GM12878 (cell line): ENCODE measurements around the gene HLA-DRA. TPM values are rescaled to one million over a fixed set of nuclear protein-coding genes. Genes with fewer than 3 reads are reported as not detected.

ENCODE experiments used
- ATAC-seq: fragments of 200-7000 bp; cut with Tn5 transposase; 3 replicates; pipeline ENCODE4 v1.9.1; 2020; ENCODE audit warnings: mild to moderate bottlenecking, moderate library complexity
- BruUV-seq: library from RNA; stranded (reverse); fragments of 400-500 nt; replicated peaks from 2 replicates; lab custom pipeline; 2021; lab: Mats Ljungman, UMichigan
- CTCF ChIA-PET: fragments of 300-600 bp; sonication (Branson Sonifier 250); formaldehyde crosslinking; extraction: SDS; loops from one replicate; lab custom pipeline; 2021; ENCODE audit warnings: inconsistent platforms; lab: Yijun Ruan, JAX
- POLR2A ChIA-PET: fragments of 350-600 bp; formaldehyde crosslinking; extraction: SDS; loops from one replicate; lab custom pipeline; 2021; ENCODE audit warnings: inconsistent platforms; lab: Charles Lee
- RAD21 ChIA-PET: fragments of 300-600 bp; sonication (Branson Sonifier 250); formaldehyde crosslinking; loops from one replicate; lab custom pipeline; 2023; ENCODE audit warnings: antibody characterized with exemption; ENCODE audit not compliant: unreplicated experiment; lab: Charles Lee
- SMC1A ChIA-PET: fragments of 300-600 bp; sonication (Branson Sonifier 250); formaldehyde crosslinking; loops from one replicate; lab custom pipeline; 2023; ENCODE audit not compliant: unreplicated experiment, uncharacterized antibody; lab: Charles Lee
- DNase-seq: peaks from one replicate; pipeline ENCODE4 v3.0.0-alpha.2; 2011; ENCODE audit warnings: low read depth, low spot score
- FAIRE-seq: peaks from 3 replicates; lab custom pipeline; 2011; peaks lifted over from hg19 to GRCh38; lab: Jason Lieb, UNC
- H2AFZ ChIP-seq: 2 replicates; pipeline ENCODE4 v1.6.0; 2011; ENCODE audit warnings: low read depth, low read length, control low read depth; ENCODE audit not compliant: control insufficient read depth
- H3K27ac ChIP-seq: 2 replicates; pipeline ENCODE4 v1.5.1; 2011; ENCODE audit warnings: control low read depth; ENCODE audit not compliant: control insufficient read depth, insufficient read depth
- H3K27me3 ChIP-seq, 2 experiments: replicated peaks in 1 of 2; 2 replicates each; pipeline versions ENCODE4 v1.6.0 to v1.6.1; 2011; ENCODE audit warnings: low read length in 1 of 2; ENCODE audit not compliant: control insufficient read depth in 2 of 2, insufficient read depth in 2 of 2
- H3K36me3 ChIP-seq, 2 experiments: 2 replicates each; pipeline ENCODE4 v1.5.1; 2011; ENCODE audit warnings: low read length in 1 of 2; ENCODE audit not compliant: control insufficient read depth in 2 of 2, insufficient read depth in 2 of 2
- H3K4me1 ChIP-seq: 2 replicates; pipeline ENCODE4 v1.6.1; 2011; ENCODE audit warnings: mild to moderate bottlenecking, low read length, moderate library complexity, mixed read lengths; ENCODE audit not compliant: control insufficient read depth, insufficient read depth
- H3K4me2 ChIP-seq: 2 replicates; pipeline ENCODE4 v1.6.0; 2011; ENCODE audit warnings: control low read depth; ENCODE audit not compliant: control insufficient read depth, insufficient read depth
- H3K4me3 ChIP-seq: fragments of 200-600 bp; sonication (generic); 2 replicates; pipeline ENCODE4 v1.5.1; 2016
- H3K79me2 ChIP-seq: 2 replicates; pipeline ENCODE4 v1.6.0; 2011; ENCODE audit warnings: low read length; ENCODE audit not compliant: control insufficient read depth, insufficient read depth
- H3K9ac ChIP-seq: 2 replicates; pipeline ENCODE4 v1.8.0; 2011; ENCODE audit warnings: low read length, control low read depth, mixed read lengths; ENCODE audit not compliant: control insufficient read depth, insufficient read depth
- H3K9me3 ChIP-seq: replicated peaks from 3 replicates; pipeline ENCODE4 v1.5.1; 2011; ENCODE audit warnings: mild to moderate bottlenecking, low read length; ENCODE audit not compliant: control insufficient read depth, insufficient read depth
- H4K20me1 ChIP-seq: 2 replicates; pipeline ENCODE4 v1.6.0; 2011; ENCODE audit not compliant: control insufficient read depth, insufficient read depth
- BCL3 ChIP-seq: IDR thresholded peaks from 2 replicates; pipeline ENCODE4 v1.6.1; 2011; ENCODE audit warnings: borderline replicate concordance, low read depth, mild to moderate bottlenecking, moderate library complexity, low read length; ENCODE audit not compliant: insufficient read depth, poor library complexity, severe bottlenecking
- TARDBP ChIP-seq: IDR thresholded peaks from 2 replicates; pipeline ENCODE4 v1.6.1; 2016; ENCODE audit warnings: borderline replicate concordance
- ZBTB11 ChIP-seq: fragments of 450-650 bp; formaldehyde crosslinking; IDR thresholded peaks from 2 replicates; pipeline ENCODE4 v1.5.0; 2022; ENCODE audit warnings: mild to moderate bottlenecking, missing genetic modification characterization
- WGBS: methylation state at CpG from one replicate; pipeline ENCODE4 v1.1.6; 2016; ENCODE audit warnings: low lambda C conversion rate; ENCODE audit not compliant: insufficient replicate concordance, insufficient coverage; ENCODE audit errors: missing lambda C conversion rate; 5-methylcytosine and 5-hydroxymethylcytosine counted together
- in situ Hi-C: fragments of 300-500 bp; cut with MboI; formaldehyde crosslinking; loops from 9 replicates; pipeline ENCODE4 v1.14.3; 2018; ENCODE audit warnings: mixed read lengths
- intact Hi-C: fragments of 100-400 bp; cut with micrococcal nuclease; formaldehyde crosslinking; loops from one replicate; pipeline ENCODE4 v1.14.2; 2022; ENCODE audit not compliant: unreplicated experiment
- polyA plus RNA-seq, 11 experiments: library from polyadenylated mRNA; depleted of rRNA in 4 of 11; unstranded in 6 of 11; stranded (reverse) in 5 of 11; fragments of >200 nt; fragmentation: Nextera tagmentation in 4 of 11; fragmentation: Illumina TruSeq in 1 of 11; extraction: Ambion mirVana in 4 of 11; extraction: Trizol in 1 of 11; gene quantifications; 1 replicate in 1 of 11; 2 replicates in 10 of 11; pipeline versions ENCODE4 v1.2.1 to v1.2.3, GENCODE V29; 2011 to 2016; ENCODE audit warnings: inconsistent platforms in 2 of 11, missing spikeins in 2 of 11, low read depth in 1 of 11
- total RNA-seq, 4 experiments: library from RNA; depleted of rRNA in 3 of 4; stranded (reverse); fragments of >200 nt in 3 of 4; fragmentation: Illumina TruSeq in 1 of 4; extraction: Trizol in 1 of 4; gene quantifications; 2 replicates each; pipeline versions ENCODE4 v1.2.1 to v1.2.3, GENCODE V29; 2013 to 2021

HLA-DRA gene
- total and polyA plus RNA-seq, 10 of the 15 experiments (the other 5 are each of a cell fraction or from before 2014, with no cell fraction given) = 2,040 to 7,093 (median 2,859) TPM

GRCh38 chr6:32475392-32476206 is 35.9 kb downstream of the HLA-DRA start:
- Histone ChIP-seq H3K36me3 (no peaks in the 10 kb centered on the region), H3K4me2 (no peak overlapping the region), H3K4me3 (no peak overlapping the region), H3K9me3 (no peaks in the 10 kb centered on the region; the same call in 1 of the 3 replicates), H3K79me2 (no peaks in the 10 kb centered on the region; the same call in 1 of the 2 replicates), H3K4me1 (peaks cover 9% of the 10 kb centered on the region), H4K20me1 (no peaks in the 10 kb centered on the region), H2AFZ (no peak overlapping the region), H3K9ac (no peak overlapping the region), H3K27ac (no peak overlapping the region), H3K27me3 (no peaks in the 10 kb centered on the region)
- 64% methylated on average over 13 of the region's 13 CpGs for WGBS
- no peak for DNase-seq
- ChIA-PET RAD21 (no interaction called here), SMC1A (no interaction called here), CTCF (interaction anchor here (0.9 to 1.0 kb wide), 2 partner anchors 15 to 224 kb away, joined by 3 read pairs; no protein-coding TSS in a partner anchor), POLR2A (interaction anchor here (0.5 kb wide), 1 partner anchor 52 kb away, joined by 3 read pairs; no protein-coding TSS in a partner anchor)
- no peak for FAIRE-seq
- intact Hi-C loops = no loop called here
- in situ Hi-C loops = loop anchor here (10.0 kb wide), 1 partner anchor 49 kb away; no protein-coding TSS in a partner anchor
- no peak for ATAC-seq
- BruUV-seq = no TSS peak
- TF ChIP-seq ZBTB11 (CRISPR knock-in tag) (no peak), BCL3 (no peak), TARDBP (no peak)
